Body of pancreas (tissue), 4 donors: ENCODE data around the gene PFN3.

ENCODE experiments used
- POLR2A ChIP-seq, 3 donors: fragments of 450-650 bp; IDR thresholded peaks; one replicate each; pipeline ENCODE4 v1.6.1; 2016; ENCODE audit warnings: antibody characterized with exemption in 3 of 3, mild to moderate bottlenecking in 2 of 3
- TF ChIP-seq, protein P1 (sequence below), 7 experiments: fragments of 450-650 bp in 4 of 7; fragments of 200-600 bp in 3 of 7; sonication (generic) in 3 of 7; IDR thresholded peaks; one replicate each; pipeline ENCODE4 v1.5.1; 2016 to 2019; ENCODE audit warnings: antibody characterized with exemption in 7 of 7

DNA sequence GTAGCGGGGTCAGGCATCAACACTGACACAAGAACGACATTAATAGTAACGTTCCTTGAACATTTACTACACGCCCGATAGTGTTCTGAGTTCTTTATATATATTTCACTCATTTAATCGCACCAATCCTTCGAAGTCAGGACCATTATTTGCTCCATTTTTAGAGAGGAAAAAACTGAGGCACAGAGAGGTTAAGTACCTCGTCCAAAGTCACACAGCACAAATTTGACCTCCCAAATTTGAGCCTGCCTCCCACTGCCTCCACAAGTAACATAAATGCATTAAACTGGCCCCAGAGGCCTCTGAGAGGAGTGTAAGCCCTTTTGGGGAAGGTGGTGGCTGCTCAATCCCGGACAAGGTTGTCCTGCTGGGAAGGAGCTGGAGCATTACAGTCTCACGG lies 36.9 kb downstream of the PFN3 start:
- TF ChIP-seq, protein P1, sequence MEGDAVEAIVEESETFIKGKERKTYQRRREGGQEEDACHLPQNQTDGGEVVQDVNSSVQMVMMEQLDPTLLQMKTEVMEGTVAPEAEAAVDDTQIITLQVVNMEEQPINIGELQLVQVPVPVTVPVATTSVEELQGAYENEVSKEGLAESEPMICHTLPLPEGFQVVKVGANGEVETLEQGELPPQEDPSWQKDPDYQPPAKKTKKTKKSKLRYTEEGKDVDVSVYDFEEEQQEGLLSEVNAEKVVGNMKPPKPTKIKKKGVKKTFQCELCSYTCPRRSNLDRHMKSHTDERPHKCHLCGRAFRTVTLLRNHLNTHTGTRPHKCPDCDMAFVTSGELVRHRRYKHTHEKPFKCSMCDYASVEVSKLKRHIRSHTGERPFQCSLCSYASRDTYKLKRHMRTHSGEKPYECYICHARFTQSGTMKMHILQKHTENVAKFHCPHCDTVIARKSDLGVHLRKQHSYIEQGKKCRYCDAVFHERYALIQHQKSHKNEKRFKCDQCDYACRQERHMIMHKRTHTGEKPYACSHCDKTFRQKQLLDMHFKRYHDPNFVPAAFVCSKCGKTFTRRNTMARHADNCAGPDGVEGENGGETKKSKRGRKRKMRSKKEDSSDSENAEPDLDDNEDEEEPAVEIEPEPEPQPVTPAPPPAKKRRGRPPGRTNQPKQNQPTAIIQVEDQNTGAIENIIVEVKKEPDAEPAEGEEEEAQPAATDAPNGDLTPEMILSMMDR (IDR thresholded peaks at IDR 0.05), result no peak
- TF ChIP-seq POLR2A (IDR thresholded peaks at IDR 0.05), result no peak
